ENCODE data around the gene WWC2.

GRCh38 chr4:183287309-183287659 is 188.2 kb downstream of the WWC2 start:
- TF ChIP-seq POLR2AphosphoS5 (IDR thresholded peaks at IDR 0.05) (no peak), POLR2A (IDR thresholded peaks at IDR 0.05) (no peak), EP300 (IDR thresholded peaks at IDR 0.05; ENCODE audit: low read depth) (no peak)
- TF ChIP-seq, protein P1, sequence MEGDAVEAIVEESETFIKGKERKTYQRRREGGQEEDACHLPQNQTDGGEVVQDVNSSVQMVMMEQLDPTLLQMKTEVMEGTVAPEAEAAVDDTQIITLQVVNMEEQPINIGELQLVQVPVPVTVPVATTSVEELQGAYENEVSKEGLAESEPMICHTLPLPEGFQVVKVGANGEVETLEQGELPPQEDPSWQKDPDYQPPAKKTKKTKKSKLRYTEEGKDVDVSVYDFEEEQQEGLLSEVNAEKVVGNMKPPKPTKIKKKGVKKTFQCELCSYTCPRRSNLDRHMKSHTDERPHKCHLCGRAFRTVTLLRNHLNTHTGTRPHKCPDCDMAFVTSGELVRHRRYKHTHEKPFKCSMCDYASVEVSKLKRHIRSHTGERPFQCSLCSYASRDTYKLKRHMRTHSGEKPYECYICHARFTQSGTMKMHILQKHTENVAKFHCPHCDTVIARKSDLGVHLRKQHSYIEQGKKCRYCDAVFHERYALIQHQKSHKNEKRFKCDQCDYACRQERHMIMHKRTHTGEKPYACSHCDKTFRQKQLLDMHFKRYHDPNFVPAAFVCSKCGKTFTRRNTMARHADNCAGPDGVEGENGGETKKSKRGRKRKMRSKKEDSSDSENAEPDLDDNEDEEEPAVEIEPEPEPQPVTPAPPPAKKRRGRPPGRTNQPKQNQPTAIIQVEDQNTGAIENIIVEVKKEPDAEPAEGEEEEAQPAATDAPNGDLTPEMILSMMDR (IDR thresholded peaks at IDR 0.05): no peak
